ENCODE results near the gene REEP3.

GRCh38 chr10:63480237-63480636 is 41.0 kb upstream of the REEP3 start:
- no peak for TF ChIP-seq CTCF (conservative IDR thresholded peaks at IDR 0.05; ENCODE audit: low read depth, low read length)
- TF ChIP-seq EZH2 (IDR thresholded peaks at IDR 0.05; ENCODE audit: borderline replicate concordance, low read depth, low read length, poor library complexity, severe bottlenecking): no peak

Measured in A673 (cell line).